GM18517 (cell line): ENCODE data around the gene COBL.

ENCODE experiments used
- ATAC-seq: cut with Tn5 transposase; IDR thresholded peaks from one replicate; pipeline ENCODE4 v1.9.1; 2021; ENCODE audit warnings: mild to moderate bottlenecking, moderate library complexity; ENCODE audit not compliant: unreplicated experiment

The COBL gene

GRCh38 chr7:51328351-51328801 is 11.8 kb upstream of the COBL start:
- ATAC-seq, result no peak

GRCh38 chr7:51327287-51327717 is 10.7 kb upstream of the COBL start:
- ATAC-seq, result no peak

GRCh38 chr7:51326656-51327286 is 10.2 kb upstream of the COBL start:
- ATAC-seq, result no peak

GRCh38 chr7:51325908-51326307 is 9.3 kb upstream of the COBL start:
- no peak for ATAC-seq

- no peak for ATAC-seq
Measured at GRCh38 chr7:51325261-51325676, 8.7 kb upstream of the COBL start.

GRCh38 chr7:51324206-51324898 is 7.7 kb upstream of the COBL start:
- ATAC-seq, result no peak

GRCh38 chr7:51321961-51322515 is 5.4 kb upstream of the COBL start:
- ATAC-seq, result no peak

- ATAC-seq, result no peak
Measured at GRCh38 chr7:51318886-51319579, 2.4 kb upstream of the COBL start.

GRCh38 chr7:51318001-51318400 is 1.4 kb upstream of the COBL start:
- ATAC-seq, result no peak

GRCh38 chr7:51317582-51317910 is 937 bp upstream of the COBL start:
- no peak for ATAC-seq

- ATAC-seq, result no peak
Measured at GRCh38 chr7:51316262-51316665, 345 bp downstream of the COBL start.

- ATAC-seq, result no peak
Measured at GRCh38 chr7:51315393-51316261, 982 bp downstream of the COBL start.

GRCh38 chr7:51314726-51315125 is 1.9 kb downstream of the COBL start:
- no peak for ATAC-seq

GRCh38 chr7:51313738-51314425 is 2.7 kb downstream of the COBL start:
- ATAC-seq, result no peak

GRCh38 chr7:51312951-51313737 is 3.5 kb downstream of the COBL start:
- no peak for ATAC-seq

- ATAC-seq, result no peak
Measured at GRCh38 chr7:51311166-51311565, 5.4 kb downstream of the COBL start.

GRCh38 chr7:51310131-51310583 is 6.5 kb downstream of the COBL start:
- ATAC-seq, result no peak

GRCh38 chr7:51309361-51310130 is 7.1 kb downstream of the COBL start:
- ATAC-seq, result no peak

- no peak for ATAC-seq
Measured at GRCh38 chr7:51308696-51309095, 7.9 kb downstream of the COBL start.
